SK-N-MC (cell line): ENCODE measurements around the gene HNF1A.

Source experiments
- EZH2 ChIP-seq: fragments of 200-600 bp; sonication (generic); IDR thresholded peaks from one replicate; pipeline ENCODE4 v1.6.1; 2017; ENCODE audit warnings: antibody characterized with exemption
- FOXP2 ChIP-seq: optimal IDR thresholded peaks from 2 replicates; pipeline ENCODE3; 2011; ENCODE audit warnings: mild to moderate bottlenecking, moderate library complexity; ENCODE audit not compliant: insufficient read depth; ENCODE audit errors: extremely low read length, control extremely low read depth
- POLR2AphosphoS5 ChIP-seq: IDR thresholded peaks from 2 replicates; pipeline ENCODE4 v1.6.1; 2012; ENCODE audit warnings: mild to moderate bottlenecking, low read depth, low read length, borderline replicate concordance

DNA sequence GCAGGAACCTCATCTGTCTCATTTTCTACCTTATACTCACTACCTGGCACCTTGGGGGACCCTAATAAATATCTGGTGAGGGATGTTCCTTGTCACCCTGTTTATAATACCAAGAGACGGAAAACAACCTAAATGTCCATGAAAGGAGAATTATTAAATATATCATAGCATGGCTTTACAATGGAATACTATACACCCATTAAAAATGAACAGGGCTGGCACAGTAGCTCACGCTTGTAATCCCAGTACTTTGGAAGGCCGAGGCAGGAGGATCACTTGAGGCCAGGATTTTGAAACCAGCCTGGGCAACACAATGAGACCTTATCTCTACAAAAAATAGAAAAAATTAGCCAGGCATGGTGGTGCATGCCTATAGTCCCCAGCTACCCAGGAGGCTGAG lies 39.8 kb upstream of the HNF1A start:
- no peak for TF ChIP-seq POLR2AphosphoS5
- TF ChIP-seq EZH2: no peak
- no peak for TF ChIP-seq FOXP2
